Keratinocyte (primary cell): ENCODE results near the gene OR10A2. TPM values are rescaled to one million over a fixed set of nuclear protein-coding genes. Genes with fewer than 3 reads are reported as not detected.

Experiments
- DNase-seq: peaks from one replicate; pipeline ENCODE4 v3.0.0-alpha.2; 2011; ENCODE audit warnings: low read depth, missing footprints, low spot score
- FAIRE-seq: peaks from 2 replicates; lab custom pipeline; 2011; peaks lifted over from hg19 to GRCh38; lab: Jason Lieb, UNC
- H2AFZ ChIP-seq: 2 replicates; pipeline ENCODE4 v1.6.0; 2012; ENCODE audit warnings: low read length, control low read depth, inconsistent platforms; ENCODE audit not compliant: control insufficient read depth
- H3K27ac ChIP-seq: 2 replicates; pipeline ENCODE4 v1.5.1; 2011; ENCODE audit warnings: low read length; ENCODE audit not compliant: control insufficient read depth, insufficient read depth
- H3K27me3 ChIP-seq: 3 replicates; pipeline ENCODE4 v1.6.0; 2011; ENCODE audit warnings: low read length; ENCODE audit not compliant: control insufficient read depth, insufficient read depth; ENCODE audit errors: extremely low read depth
- H3K36me3 ChIP-seq, 2 experiments: 2 replicates in 1 of 2; 3 replicates in 1 of 2; pipeline ENCODE4 v1.5.1; 2011; ENCODE audit warnings: low read length in 2 of 2, mild to moderate bottlenecking in 1 of 2; ENCODE audit not compliant: control insufficient read depth in 2 of 2, insufficient read depth in 2 of 2; ENCODE audit errors: extremely low read depth in 1 of 2
- H3K4me1 ChIP-seq: 3 replicates; pipeline ENCODE4 v1.5.1; 2011; ENCODE audit warnings: low read length; ENCODE audit not compliant: control insufficient read depth, insufficient read depth; ENCODE audit errors: extremely low read depth
- H3K4me2 ChIP-seq: 3 replicates; pipeline ENCODE4 v1.6.0; 2011; ENCODE audit warnings: low read depth, low read length; ENCODE audit not compliant: control insufficient read depth, insufficient read depth; ENCODE audit errors: extremely low read depth
- H3K4me3 ChIP-seq, 3 experiments: fragments of 200-600 bp in 1 of 3; sonication (generic) in 1 of 3; 2 replicates in 2 of 3; 3 replicates in 1 of 3; pipeline ENCODE4 v1.5.1; 2011 to 2016; ENCODE audit warnings: low read length in 3 of 3, mild to moderate bottlenecking in 3 of 3, control low read depth in 2 of 3, inconsistent platforms in 1 of 3, low read depth in 1 of 3, mixed read lengths in 1 of 3, mixed run types in 1 of 3, moderate library complexity in 1 of 3; ENCODE audit not compliant: control insufficient read depth in 2 of 3, insufficient read depth in 2 of 3; ENCODE audit errors: extremely low read depth in 1 of 3
- H3K79me2 ChIP-seq: 2 replicates; pipeline ENCODE4 v1.6.0; 2012; ENCODE audit warnings: low read length; ENCODE audit not compliant: control insufficient read depth, insufficient read depth
- H3K9ac ChIP-seq: 3 replicates; pipeline ENCODE4 v1.6.0; 2011; ENCODE audit warnings: low read length; ENCODE audit not compliant: control insufficient read depth, insufficient read depth; ENCODE audit errors: extremely low read depth
- H3K9me1 ChIP-seq: 3 replicates; pipeline ENCODE4 v1.6.0; 2011; ENCODE audit warnings: low read length; ENCODE audit not compliant: control insufficient read depth, insufficient read depth; ENCODE audit errors: extremely low read depth
- H3K9me3 ChIP-seq: 2 replicates; pipeline ENCODE4 v1.5.1; 2012; ENCODE audit warnings: low read depth, low read length; ENCODE audit not compliant: control insufficient read depth
- H4K20me1 ChIP-seq: 3 replicates; pipeline ENCODE4 v1.6.0; 2011; ENCODE audit warnings: low read length; ENCODE audit not compliant: control insufficient read depth, insufficient read depth; ENCODE audit errors: extremely low read depth
- EZH2 ChIP-seq: IDR thresholded peaks from one replicate; pipeline ENCODE4 v1.6.1; 2012; ENCODE audit warnings: inconsistent platforms, mild to moderate bottlenecking, low read length, moderate library complexity
- dilution Hi-C: fragments of 300-500 bp; cut with MboI; formaldehyde crosslinking; loops from one replicate; pipeline ENCODE4 v1.7.0; 2020; ENCODE audit warnings: low sequenced_read_pairs; ENCODE audit not compliant: extremely low pct_ligation_motif_present
- polyA plus RNA-seq, 5 experiments: library from polyadenylated mRNA; depleted of rRNA in 3 of 5; stranded (reverse) in 3 of 5; stranded (forward) in 1 of 5; unstranded in 1 of 5; fragments of >200 nt; gene quantifications; 1 replicate in 1 of 5; 2 replicates in 3 of 5; 3 replicates in 1 of 5; pipeline versions ENCODE4 v1.2.1 to v1.2.3, GENCODE V29; 2011 to 2012; ENCODE audit warnings: missing spikeins in 2 of 5, low read depth in 1 of 5, low replicate concordance in 1 of 5
- TF ChIP-seq, protein P1 (sequence below), 3 experiments: IDR thresholded peaks in 1 of 3; conservative IDR thresholded peaks in 1 of 3; optimal IDR thresholded peaks in 1 of 3; 2 replicates in 2 of 3; 3 replicates in 1 of 3; pipeline versions ENCODE3 to v1.5.1; 2011; ENCODE audit warnings: low read length in 3 of 3, mild to moderate bottlenecking in 3 of 3, moderate library complexity in 2 of 3, control low read depth in 1 of 3, inconsistent platforms in 1 of 3; ENCODE audit not compliant: insufficient read depth in 2 of 3; ENCODE audit errors: extremely low read depth in 1 of 3

The OR10A2 gene
- polyA plus RNA-seq, 1 donor (not counting 4 experiments of a cell fraction or from before 2014, with no cell fraction given), result not detected

- no peak within 1 kb of the TSS for H3K4me2 ChIP-seq
- H3K36me3 ChIP-seq, result no peaks in the 10 kb centered on the region
- H3K4me3 ChIP-seq, result no peak within 1 kb of the TSS
- no peaks in the 10 kb centered on the region for H3K27me3 ChIP-seq
- dilution Hi-C loops, result no loop called here
- DNase-seq, result no peak
- H4K20me1 ChIP-seq, result no peaks in the 10 kb centered on the region
- H3K4me1 ChIP-seq, result peaks cover under 1% of the 10 kb centered on the region
- no peaks in the 10 kb centered on the region for H3K79me2 ChIP-seq
- no peaks in the 10 kb centered on the region for H3K9me1 ChIP-seq
- no peak for FAIRE-seq
- H3K9ac ChIP-seq, result no peak within 1 kb of the TSS
- no peak within 1 kb of the TSS for H2AFZ ChIP-seq
- no peak within 1 kb of the TSS for H3K27ac ChIP-seq
- TF ChIP-seq, protein P1, sequence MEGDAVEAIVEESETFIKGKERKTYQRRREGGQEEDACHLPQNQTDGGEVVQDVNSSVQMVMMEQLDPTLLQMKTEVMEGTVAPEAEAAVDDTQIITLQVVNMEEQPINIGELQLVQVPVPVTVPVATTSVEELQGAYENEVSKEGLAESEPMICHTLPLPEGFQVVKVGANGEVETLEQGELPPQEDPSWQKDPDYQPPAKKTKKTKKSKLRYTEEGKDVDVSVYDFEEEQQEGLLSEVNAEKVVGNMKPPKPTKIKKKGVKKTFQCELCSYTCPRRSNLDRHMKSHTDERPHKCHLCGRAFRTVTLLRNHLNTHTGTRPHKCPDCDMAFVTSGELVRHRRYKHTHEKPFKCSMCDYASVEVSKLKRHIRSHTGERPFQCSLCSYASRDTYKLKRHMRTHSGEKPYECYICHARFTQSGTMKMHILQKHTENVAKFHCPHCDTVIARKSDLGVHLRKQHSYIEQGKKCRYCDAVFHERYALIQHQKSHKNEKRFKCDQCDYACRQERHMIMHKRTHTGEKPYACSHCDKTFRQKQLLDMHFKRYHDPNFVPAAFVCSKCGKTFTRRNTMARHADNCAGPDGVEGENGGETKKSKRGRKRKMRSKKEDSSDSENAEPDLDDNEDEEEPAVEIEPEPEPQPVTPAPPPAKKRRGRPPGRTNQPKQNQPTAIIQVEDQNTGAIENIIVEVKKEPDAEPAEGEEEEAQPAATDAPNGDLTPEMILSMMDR (optimal IDR thresholded peaks at IDR 0.05 in 1 of 3, IDR thresholded peaks at IDR 0.05 in 1 of 3, conservative IDR thresholded peaks at IDR 0.05 in 1 of 3; ENCODE audit: extremely low read depth in 1 of 3, insufficient read depth in 2 of 3, low read length in 3 of 3), result no peak
- no peak for TF ChIP-seq EZH2
- H3K9me3 ChIP-seq, result no peaks in the 10 kb centered on the region
Measured at GRCh38 chr11:6920702-6921101, 57.8 kb downstream of the OR10A2 start, which contains the start of gene OR2D3. OR2D3 (plus strand) TSS chr11:6921002; CDS start chr11:6921002, 0 bp downstream.

Other genes starting within 250 kb of the OR10A2 start
- 34.8 to 61.3 TPM (median 55.3 TPM) in 3 replicates for gene TPP1, start 243.6 kb upstream of the OR10A2 start, polyA plus RNA-seq
- gene DCHS1, start 207.2 kb upstream of the OR10A2 start, polyA plus RNA-seq, result 0.03 to 0.05 TPM (median 0.03 TPM) in 3 replicates
- gene MRPL17, start 179.7 kb upstream of the OR10A2 start, polyA plus RNA-seq, result 52.1 to 96.3 TPM (median 81.0 TPM) in 3 replicates
- gene OR2AG2, start 91.1 kb upstream of the OR10A2 start, polyA plus RNA-seq, result 0.04 to 0.11 TPM (median 0.08 TPM) in 3 replicates
- not detected in 3 replicates for gene OR2AG1, start 80.0 kb upstream of the OR10A2 start, polyA plus RNA-seq
- 0.05 to 0.09 TPM in 2 of 3 replicates, not detected in the other for gene OR6A2, start 63.4 kb upstream of the OR10A2 start, polyA plus RNA-seq
- gene OR10A5, start 17.4 kb upstream of the OR10A2 start, polyA plus RNA-seq, result not detected in 3 replicates
- not detected in 3 replicates for gene OR10A4, start 13.6 kb downstream of the OR10A2 start, polyA plus RNA-seq
- 0.10 to 0.14 TPM in 2 of 3 replicates, not detected in the other for gene OR2D2, start 29.4 kb downstream of the OR10A2 start, polyA plus RNA-seq
- not detected in 3 replicates for gene OR2D3, start 57.9 kb downstream of the OR10A2 start, polyA plus RNA-seq
- 3.3 to 6.1 TPM (median 5.3 TPM) in 3 replicates for gene ZNF215, start 63.4 kb downstream of the OR10A2 start, polyA plus RNA-seq
- gene ZNF214, start 157.3 kb downstream of the OR10A2 start, polyA plus RNA-seq, result 0.89 to 1.1 TPM (median 0.95 TPM) in 3 replicates
- gene NLRP14, start 157.4 kb downstream of the OR10A2 start, polyA plus RNA-seq, result 0.03 TPM in 2 of 3 replicates, not detected in the other
- not detected in 3 replicates for gene RBMXL2, start 225.9 kb downstream of the OR10A2 start, polyA plus RNA-seq